Duodenal mucosa (tissue), 2 donors: Measurements from ENCODE around the gene HRK.

Source experiments
- H3K27ac ChIP-seq: one replicate; pipeline ENCODE4 v1.7.0; 2013; ENCODE audit warnings: low read depth, low read length
- H3K27me3 ChIP-seq, 2 donors: one replicate each; pipeline ENCODE4 v1.7.0; 2013; ENCODE audit warnings: low read length in 2 of 2, control low read depth in 1 of 2; ENCODE audit not compliant: insufficient read depth in 2 of 2, control insufficient read depth in 1 of 2
- H3K36me3 ChIP-seq, 2 donors: one replicate each; pipeline ENCODE4 v1.7.0; 2013; ENCODE audit warnings: low read length in 2 of 2, control low read depth in 1 of 2; ENCODE audit not compliant: insufficient read depth in 2 of 2, control insufficient read depth in 1 of 2
- H3K4me1 ChIP-seq, 2 donors: one replicate each; pipeline ENCODE4 v1.7.0; 2013; ENCODE audit warnings: low read length in 2 of 2, control low read depth in 1 of 2; ENCODE audit not compliant: insufficient read depth in 2 of 2, control insufficient read depth in 1 of 2
- H3K4me3 ChIP-seq, 2 donors: one replicate each; pipeline ENCODE4 v1.7.0; 2013; ENCODE audit warnings: low read length in 2 of 2, low read depth in 1 of 2
- H3K9ac ChIP-seq, 2 donors: one replicate each; pipeline ENCODE4 v1.7.0; 2013; ENCODE audit warnings: low read length in 2 of 2, low read depth in 1 of 2
- H3K9me3 ChIP-seq, 2 donors: one replicate each; pipeline ENCODE4 v1.7.0; 2013; ENCODE audit warnings: low read length in 2 of 2, control low read depth in 1 of 2; ENCODE audit not compliant: control insufficient read depth in 1 of 2

Gene HRK

GRCh38 chr12:116881325-116881876, at the start of gene HRK:
Gene HRK, minus strand, starts transcription at chr12:116881441. Its CDS starts 134 bp downstream, at chr12:116881307.
- Histone ChIP-seq H3K27me3 (peaks cover 54 to 56% of the 10 kb centered on the region in 2 donors), H3K9ac (no peak within 1 kb of the TSS), H3K4me1 (peaks cover 6 to 23% of the 10 kb centered on the region in 2 donors)

GRCh38 chr12:116929885-116930284, 48.6 kb upstream of the HRK start:
- peaks cover 0 to 3% of the 10 kb centered on the region in 2 donors for H3K4me1 ChIP-seq
- H3K36me3 ChIP-seq, result peaks cover 0 to 6% of the 10 kb centered on the region in 2 donors

More at GRCh38 chr12:116881325-116881876, at the start of gene HRK:
- Histone ChIP-seq H3K36me3 (no peaks in the 10 kb centered on the region), H3K27ac (no peak within 1 kb of the TSS), H3K4me3 (peak within 1 kb of the TSS in 1 of 2 donors; percentile 35), H3K9me3 (no peaks in the 10 kb centered on the region)

GRCh38 chr12:116928504-116928903, 47.3 kb upstream of the HRK start:
- no peak overlapping the region for H3K27ac ChIP-seq
- H3K4me1 ChIP-seq, result peaks cover 0 to 4% of the 10 kb centered on the region in 2 donors
- no peak overlapping the region for H3K9ac ChIP-seq
- no peaks in the 10 kb centered on the region for H3K9me3 ChIP-seq
- peaks cover 0 to 6% of the 10 kb centered on the region in 2 donors for H3K36me3 ChIP-seq
- H3K4me3 ChIP-seq, result no peak overlapping the region
- H3K27me3 ChIP-seq, result no peaks in the 10 kb centered on the region

More at GRCh38 chr12:116929885-116930284, 48.6 kb upstream of the HRK start:
- H3K9ac ChIP-seq, result no peak overlapping the region
- no peak overlapping the region for H3K4me3 ChIP-seq
- no peaks in the 10 kb centered on the region for H3K9me3 ChIP-seq
- H3K27ac ChIP-seq, result no peak overlapping the region
- no peaks in the 10 kb centered on the region for H3K27me3 ChIP-seq

GRCh38 chr12:116927244-116927940, 46.2 kb upstream of the HRK start:
- Histone ChIP-seq H3K36me3 (peaks cover 0 to 6% of the 10 kb centered on the region in 2 donors), H3K9me3 (no peaks in the 10 kb centered on the region), H3K4me1 (peaks cover 0 to 4% of the 10 kb centered on the region in 2 donors), H3K27ac (no peak overlapping the region), H3K27me3 (no peaks in the 10 kb centered on the region), H3K9ac (no peak overlapping the region), H3K4me3 (no peak overlapping the region)

- Histone ChIP-seq H3K36me3 (peaks cover 0 to 6% of the 10 kb centered on the region in 2 donors), H3K9me3 (no peaks in the 10 kb centered on the region), H3K27ac (no peak overlapping the region), H3K4me1 (peaks cover 0 to 4% of the 10 kb centered on the region in 2 donors), H3K4me3 (no peak overlapping the region), H3K9ac (no peak overlapping the region), H3K27me3 (no peaks in the 10 kb centered on the region)
These were observed 45.3 kb upstream of the HRK start for GRCh38 chr12:116926283-116927243.

GRCh38 chr12:116924558-116925453, 43.6 kb upstream of the HRK start:
- peaks cover 0 to 6% of the 10 kb centered on the region in 2 donors for H3K36me3 ChIP-seq
- H3K9ac ChIP-seq, result no peak overlapping the region
- no peaks in the 10 kb centered on the region for H3K9me3 ChIP-seq
- H3K27ac ChIP-seq, result no peak overlapping the region
- peaks cover 9 to 14% of the 10 kb centered on the region in 2 donors for H3K4me1 ChIP-seq
- no peak overlapping the region for H3K4me3 ChIP-seq
- no peaks in the 10 kb centered on the region for H3K27me3 ChIP-seq

- Histone ChIP-seq H3K27ac (no peak overlapping the region), H3K9ac (no peak overlapping the region), H3K36me3 (no peaks in the 10 kb centered on the region), H3K9me3 (no peaks in the 10 kb centered on the region), H3K4me3 (no peak overlapping the region), H3K4me1 (peaks cover 26 to 33% of the 10 kb centered on the region in 2 donors), H3K27me3 (no peaks in the 10 kb centered on the region)
These were observed 41.1 kb upstream of the HRK start for GRCh38 chr12:116922194-116922897.

GRCh38 chr12:116920939-116921338, 39.7 kb upstream of the HRK start:
- H3K27ac ChIP-seq, result no peak overlapping the region
- no peaks in the 10 kb centered on the region for H3K36me3 ChIP-seq
- no peak overlapping the region for H3K4me3 ChIP-seq
- H3K9me3 ChIP-seq, result no peaks in the 10 kb centered on the region
- H3K4me1 ChIP-seq, result peaks cover 29 to 46% of the 10 kb centered on the region in 2 donors
- H3K9ac ChIP-seq, result no peak overlapping the region
- H3K27me3 ChIP-seq, result no peaks in the 10 kb centered on the region
